Ovary (tissue), 9 donors: Measurements from ENCODE around the gene CA10. TPM values are rescaled to one million over a fixed set of nuclear protein-coding genes. Genes with fewer than 3 reads are reported as not detected.

Source experiments
- DNase-seq, 5 donors: peaks; one replicate each; pipeline ENCODE4 v3.0.0-alpha.2; 2019 to 2020
- H3K27ac ChIP-seq, 2 donors: fragments of 200-600 bp; one replicate each; pipeline versions ENCODE4 v1.5.1 to v1.8.0; 2019 to 2022
- H3K27me3 ChIP-seq: fragments of 200-600 bp; one replicate; pipeline ENCODE4 v1.8.0; 2022
- H3K36me3 ChIP-seq: fragments of 200-600 bp; sonication (generic); one replicate; pipeline ENCODE4 v1.5.1; 2019
- H3K4me1 ChIP-seq: one replicate; pipeline ENCODE4 v1.8.1; 2013; ENCODE audit warnings: mild to moderate bottlenecking, moderate library complexity; ENCODE audit not compliant: insufficient read depth
- H3K4me3 ChIP-seq: fragments of 200-600 bp; sonication (generic); one replicate; pipeline ENCODE4 v1.5.1; 2017
- H3K9me3 ChIP-seq, 2 donors: fragments of 200-600 bp in 1 of 2; sonication (generic) in 1 of 2; one replicate each; pipeline versions ENCODE4 v1.5.1 to v1.8.1; 2013 to 2019; ENCODE audit warnings: mild to moderate bottlenecking in 1 of 2, moderate library complexity in 1 of 2
- EP300 ChIP-seq: sonication (generic); formaldehyde crosslinking; IDR thresholded peaks from one replicate; pipeline ENCODE4 v1.6.1; 2017; ENCODE audit warnings: antibody characterized with exemption
- POLR2A ChIP-seq: fragments of 450-650 bp; IDR thresholded peaks from one replicate; pipeline ENCODE4 v1.6.1; 2017; ENCODE audit warnings: antibody characterized with exemption, mild to moderate bottlenecking, moderate library complexity
- WGBS, 3 donors: extraction: QIAGEN DNeasy Blood & Tissue Kit in 1 of 3; methylation state at CpG; one replicate each; pipeline versions ENCODE4 v1.1.5 to v1.1.7; 2013 to 2017; 5-methylcytosine and 5-hydroxymethylcytosine counted together
- intact Hi-C, 4 donors: fragments of 100-400 bp; cut with DNase I; formaldehyde crosslinking; loops; one replicate each; pipeline versions ENCODE4 v1.11.0 to v1.15.1; 2022 to 2023
- polyA plus RNA-seq, 2 donors: library from polyadenylated mRNA; stranded (reverse); fragments of 200-250 nt in 1 of 2; fragments of 350-450 nt in 1 of 2; fragmentation: Illumina TruSeq in 1 of 2; extraction: RNeasy Lipid Tissue Mini Kit (QIAGEN cat#74804) in 1 of 2; gene quantifications; one replicate each; pipeline ENCODE4 v1.2.3, GENCODE V29; 2013 to 2014
- total RNA-seq, 7 donors: library from RNA; depleted of rRNA in 2 of 7; stranded (reverse); fragments of >200 nt in 2 of 7; fragmentation: NEBNext Ultra II Directional in 3 of 7; extraction: Animal tissue kit (Norgen Biotek cat#: 25700) in 3 of 7; gene quantifications; one replicate each; pipeline versions ENCODE4 v1.1.0 to v1.2.4, GENCODE V29; 2016 to 2023
- TF ChIP-seq, protein P1 (sequence below), 3 donors: fragments of 450-650 bp in 2 of 3; fragments of 200-600 bp in 1 of 3; IDR thresholded peaks; one replicate each; pipeline versions ENCODE4 v1.5.1 to v1.8.0; 2016 to 2022; ENCODE audit warnings: antibody characterized with exemption in 3 of 3, mild to moderate bottlenecking in 1 of 3
- donor health status: DM: no; HTN: no; CAD: no; lungs with moderate emphysema.
- donor health status: DM: no; HTN: no; CAD: no.
- donor health status: Bipolar disorder and iron deficiency.
- donor health status: DM: yes; HTN: yes; CAD: no.
- donor health status: DM: no; HTN: no; CAD: no.
- donor health status: DM: yes; HTN: yes; CAD: no.

The CA10 gene
- total and polyA plus RNA-seq, 9 donors, result 0.34 to 4.3 (median 1.2) TPM; not detected in 2

- WGBS, 3 donors, result 68 to 90% (median 70%) methylated on average over 4 of the region's 4 CpGs
- Histone ChIP-seq H3K9me3 (peaks cover 0 to 3% of the 10 kb centered on the region in 2 donors), H3K4me3 (no peak overlapping the region), H3K36me3 (no peaks in the 10 kb centered on the region), H3K27me3 (no peaks in the 10 kb centered on the region), H3K27ac (no peak overlapping the region), H3K4me1 (peaks cover under 1% of the 10 kb centered on the region)
- no peak for DNase-seq
- intact Hi-C loops, result no loop called here
- TF ChIP-seq, protein P1, sequence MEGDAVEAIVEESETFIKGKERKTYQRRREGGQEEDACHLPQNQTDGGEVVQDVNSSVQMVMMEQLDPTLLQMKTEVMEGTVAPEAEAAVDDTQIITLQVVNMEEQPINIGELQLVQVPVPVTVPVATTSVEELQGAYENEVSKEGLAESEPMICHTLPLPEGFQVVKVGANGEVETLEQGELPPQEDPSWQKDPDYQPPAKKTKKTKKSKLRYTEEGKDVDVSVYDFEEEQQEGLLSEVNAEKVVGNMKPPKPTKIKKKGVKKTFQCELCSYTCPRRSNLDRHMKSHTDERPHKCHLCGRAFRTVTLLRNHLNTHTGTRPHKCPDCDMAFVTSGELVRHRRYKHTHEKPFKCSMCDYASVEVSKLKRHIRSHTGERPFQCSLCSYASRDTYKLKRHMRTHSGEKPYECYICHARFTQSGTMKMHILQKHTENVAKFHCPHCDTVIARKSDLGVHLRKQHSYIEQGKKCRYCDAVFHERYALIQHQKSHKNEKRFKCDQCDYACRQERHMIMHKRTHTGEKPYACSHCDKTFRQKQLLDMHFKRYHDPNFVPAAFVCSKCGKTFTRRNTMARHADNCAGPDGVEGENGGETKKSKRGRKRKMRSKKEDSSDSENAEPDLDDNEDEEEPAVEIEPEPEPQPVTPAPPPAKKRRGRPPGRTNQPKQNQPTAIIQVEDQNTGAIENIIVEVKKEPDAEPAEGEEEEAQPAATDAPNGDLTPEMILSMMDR (IDR thresholded peaks at IDR 0.05), result no peak
- TF ChIP-seq POLR2A, result no peak
- no peak for TF ChIP-seq EP300
Observed at GRCh38 chr17:52110923-52111581, 47.5 kb downstream of the CA10 start.

GRCh38 chr17:52106638-52107261, 51.8 kb downstream of the CA10 start:
- Histone ChIP-seq H3K27ac (no peak overlapping the region), H3K4me3 (no peak overlapping the region), H3K36me3 (no peaks in the 10 kb centered on the region), H3K4me1 (peaks cover 4% of the 10 kb centered on the region), H3K27me3 (no peaks in the 10 kb centered on the region), H3K9me3 (no peaks in the 10 kb centered on the region)
- 47 to 51% (median 47%) methylated on average over 7 of the region's 7 CpGs for WGBS, 3 donors
- DNase-seq, result peak; percentile 28 to 60 (median 52)
- TF ChIP-seq POLR2A (no peak), EP300 (no peak)
- TF ChIP-seq, protein P1 (IDR thresholded peaks at IDR 0.05), result peak in 2 of 3 donors; percentile 48 to 74
- intact Hi-C loops, result loop anchor here in 2 of 4 donors (10.0 kb wide), 1 partner anchor 342 kb away; no protein-coding TSS in a partner anchor

DNA sequence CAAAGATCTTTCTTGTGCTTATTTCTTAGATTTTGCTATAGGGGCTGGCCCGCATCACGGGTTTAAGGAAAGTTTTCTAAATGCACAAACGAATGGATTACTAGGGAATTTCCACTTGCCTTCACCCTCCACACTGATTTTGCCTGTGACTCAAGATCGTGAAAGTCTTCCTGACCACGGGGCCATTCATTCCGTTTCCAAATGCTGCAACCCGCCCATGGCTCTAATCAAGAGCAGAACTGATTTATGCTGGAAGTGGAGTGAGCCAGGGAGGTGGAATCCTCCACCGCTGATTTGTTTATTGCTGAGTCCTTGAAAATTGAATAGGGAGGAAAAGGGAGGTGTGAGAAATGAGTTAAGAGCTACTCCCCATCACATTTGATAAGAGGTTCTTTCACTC, 52.4 kb downstream of the CA10 start:
- H3K4me3 ChIP-seq, result no peak overlapping the region
- no peaks in the 10 kb centered on the region for H3K36me3 ChIP-seq
- H3K27me3 ChIP-seq, result no peaks in the 10 kb centered on the region
- peak in 4 of 5 donors; percentile 11 to 33 (median 26) for DNase-seq
- H3K27ac ChIP-seq, result no peak overlapping the region
- WGBS, 3 donors, result 20 to 27% (median 24%) methylated on average over 8 of the region's 8 CpGs
- H3K9me3 ChIP-seq, result no peaks in the 10 kb centered on the region
- H3K4me1 ChIP-seq, result peaks cover 4% of the 10 kb centered on the region
- TF ChIP-seq POLR2A, result no peak
- no peak for TF ChIP-seq EP300
- TF ChIP-seq, protein P1 (IDR thresholded peaks at IDR 0.05), result no peak
- intact Hi-C loops, result loop anchor here in 2 of 4 donors (10.0 kb wide), 1 partner anchor 341 kb away; no protein-coding TSS in a partner anchor

DNA sequence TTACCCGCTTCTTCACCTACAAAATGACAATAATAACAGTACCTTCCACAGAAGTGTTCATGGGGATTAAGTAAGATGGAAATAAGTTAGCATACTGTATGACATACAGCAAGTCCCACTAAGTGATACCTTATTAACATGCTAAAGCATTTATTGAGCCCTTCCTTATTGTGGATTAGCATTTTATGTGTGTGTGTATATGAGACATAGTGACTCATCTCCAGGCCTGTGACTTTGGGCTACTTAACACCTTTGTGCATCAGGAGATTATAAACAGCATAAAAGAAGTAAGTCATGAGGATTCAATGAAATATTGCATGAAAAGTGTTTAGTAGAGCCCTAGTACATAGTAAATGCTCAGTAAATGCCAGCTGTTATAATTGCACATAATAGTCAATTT, 52.9 kb downstream of the CA10 start:
- Histone ChIP-seq H3K4me3 (no peak overlapping the region), H3K4me1 (peaks cover 4% of the 10 kb centered on the region), H3K27me3 (no peaks in the 10 kb centered on the region), H3K36me3 (no peaks in the 10 kb centered on the region), H3K9me3 (no peaks in the 10 kb centered on the region), H3K27ac (no peak overlapping the region)
- no peak for DNase-seq
- TF ChIP-seq POLR2A, result no peak
- 96 to 100% (median 100%) methylated on average over 1 of the region's 1 CpG for WGBS, 3 donors
- intact Hi-C loops, result loop anchor here in 2 of 4 donors (10.0 kb wide), 1 partner anchor 341 kb away; no protein-coding TSS in a partner anchor

DNA sequence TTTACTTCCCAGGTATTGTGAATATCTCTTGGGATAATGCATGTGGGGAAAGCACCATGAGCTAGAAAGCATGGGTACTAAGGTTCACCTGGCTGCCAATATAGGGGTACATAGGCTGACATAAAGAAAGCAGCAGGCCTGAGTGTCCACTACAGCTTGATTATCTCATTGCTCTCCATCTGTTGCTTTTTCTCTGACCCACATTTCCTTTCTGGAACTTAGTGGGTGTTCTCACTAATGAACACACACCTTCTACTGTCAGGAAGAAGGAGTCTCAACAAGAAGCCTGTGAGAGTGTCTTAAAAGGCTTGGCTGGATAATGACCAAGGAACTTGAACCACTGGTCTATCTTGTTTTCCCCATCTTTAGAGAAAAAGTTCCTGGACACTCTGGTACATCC, 62.5 kb downstream of the CA10 start:
- no peak for DNase-seq
- Histone ChIP-seq H3K4me3 (no peak overlapping the region), H3K27ac (no peak overlapping the region), H3K27me3 (no peaks in the 10 kb centered on the region), H3K4me1 (no peaks in the 10 kb centered on the region), H3K36me3 (no peaks in the 10 kb centered on the region), H3K9me3 (no peaks in the 10 kb centered on the region)
- intact Hi-C loops, result no loop called here
- TF ChIP-seq POLR2A (no peak), EP300 (no peak)
- TF ChIP-seq, protein P1 (IDR thresholded peaks at IDR 0.05), result no peak
